KG1 (cell line): ENCODE measurements around the gene KIAA1671.
"Not testable (repeated sequence)": the region's sequence is repeated elsewhere in the genome, so short reads cannot be mapped to it uniquely, and the experiment has no call there.

Source experiments
- DNase-seq: peaks from one replicate; lab custom pipeline; 2025; lab: John Stamatoyannopoulos, UW

KIAA1671 gene

GRCh38 chr22:25201557-25202273 is 249.2 kb downstream of the KIAA1671 start:
- DNase-seq: no peak

DNA sequence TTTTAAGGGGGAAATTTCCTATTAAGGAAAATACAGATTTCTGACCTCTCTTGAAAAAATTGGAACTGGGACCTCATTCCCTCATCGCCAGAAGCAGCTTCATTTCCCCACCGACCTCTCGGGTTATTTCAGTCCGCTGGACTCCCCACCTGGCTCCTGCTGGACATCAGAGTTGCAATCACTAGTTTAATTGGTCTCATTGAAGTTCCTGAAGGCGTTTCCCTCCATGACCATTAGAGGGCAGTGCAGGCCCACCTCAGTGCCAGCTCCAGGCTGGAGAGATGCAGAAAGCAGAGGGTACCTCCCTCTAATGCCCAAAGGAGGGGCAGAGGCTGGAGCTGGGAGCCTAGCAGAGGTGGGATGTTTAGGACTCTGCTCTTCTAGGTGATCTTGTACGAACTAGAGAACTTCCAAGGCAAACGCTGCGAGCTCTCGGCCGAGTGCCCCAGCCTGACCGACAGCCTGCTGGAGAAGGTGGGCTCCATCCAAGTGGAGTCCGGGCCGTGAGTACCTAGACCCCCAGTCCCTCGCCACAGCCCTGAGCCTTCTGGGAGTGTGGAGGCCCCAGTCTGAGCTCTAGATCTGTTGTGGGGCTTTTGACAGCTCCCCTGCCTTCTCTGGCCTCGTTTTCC is 249.9 kb downstream of the KIAA1671 start:
- no peak for DNase-seq

DNA sequence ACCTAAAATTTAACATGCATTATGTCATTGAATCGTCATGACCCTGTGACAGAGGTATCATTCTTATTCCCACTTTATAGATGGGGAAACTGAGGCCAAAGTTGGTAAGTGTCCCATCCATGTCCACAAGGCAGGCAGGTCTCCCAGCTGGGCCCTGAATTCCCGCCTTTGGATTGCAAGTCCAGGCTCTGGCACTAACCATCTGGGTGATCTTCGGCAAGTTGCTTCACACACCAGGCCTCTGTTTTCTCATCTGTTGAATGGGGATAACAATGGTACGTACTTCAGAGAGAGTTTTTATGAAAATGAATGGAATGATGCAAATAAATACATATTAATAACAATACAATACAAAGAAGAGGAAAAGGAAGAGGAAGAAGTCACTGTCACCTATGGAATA is 250.6 kb downstream of the KIAA1671 start:
- no peak for DNase-seq

DNA sequence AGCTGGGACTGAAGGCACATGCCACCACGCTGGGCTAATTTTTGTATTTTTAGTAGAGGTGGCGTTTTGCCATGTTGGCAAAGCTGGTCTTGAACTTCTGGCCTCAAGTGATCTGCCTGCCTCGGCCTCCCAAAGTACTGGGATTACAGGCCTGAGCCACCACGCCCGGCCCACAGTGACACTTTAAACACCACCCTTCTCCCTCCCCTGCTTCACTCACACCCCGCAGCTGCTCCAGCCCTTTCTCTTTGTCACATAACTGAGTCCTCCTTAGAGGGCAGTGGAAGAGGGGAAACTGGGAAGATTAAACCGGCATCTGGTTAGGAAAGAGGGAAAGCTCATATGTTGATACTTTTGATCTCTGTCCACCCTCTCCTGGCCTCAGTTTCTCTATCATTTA is 252.0 kb downstream of the KIAA1671 start:
- DNase-seq: not testable (repeated sequence)

GRCh38 chr22:25205847-25206246 is 253.3 kb downstream of the KIAA1671 start:
- DNase-seq: no peak

DNA sequence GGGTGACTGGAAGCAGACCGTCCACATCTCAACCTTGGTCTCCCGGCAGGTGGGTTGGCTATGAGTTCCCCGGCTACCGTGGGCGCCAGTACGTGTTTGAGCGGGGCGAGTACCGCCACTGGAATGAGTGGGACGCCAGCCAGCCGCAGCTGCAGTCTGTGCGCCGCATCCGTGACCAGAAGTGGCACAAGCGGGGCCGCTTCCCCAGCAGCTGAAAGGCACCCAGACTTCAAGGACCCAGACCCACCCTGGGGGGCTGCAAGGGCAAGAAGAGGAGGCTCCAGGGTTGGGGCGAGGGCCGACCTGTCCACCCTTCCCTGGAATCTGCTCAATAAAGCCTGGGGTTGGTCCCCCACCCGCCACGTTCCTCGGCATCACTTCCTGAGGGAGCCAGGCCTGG is 254.5 kb downstream of the KIAA1671 start:
- DNase-seq: no peak

GRCh38 chr22:25207553-25208157 is 255.1 kb downstream of the KIAA1671 start:
- no peak for DNase-seq

DNA sequence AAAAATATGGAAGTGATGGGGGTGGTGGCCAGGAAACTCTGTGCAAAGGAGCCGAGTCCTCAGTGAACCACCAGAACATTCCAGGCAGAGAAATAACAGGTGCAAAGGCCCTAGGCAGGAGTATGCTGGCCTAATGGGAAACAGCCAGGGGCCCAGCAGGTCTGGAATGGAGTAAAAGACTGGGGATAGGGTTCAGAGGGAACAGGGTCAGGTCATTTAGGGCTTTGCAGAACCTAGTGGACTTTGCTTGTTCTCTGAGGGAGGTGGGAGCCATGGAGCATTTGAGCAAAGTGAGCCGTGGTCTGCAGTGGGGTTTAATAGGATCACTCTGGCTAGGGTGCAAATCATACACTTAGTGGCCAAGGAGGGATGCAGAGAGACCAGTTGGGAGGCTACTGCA is 255.8 kb downstream of the KIAA1671 start:
- DNase-seq: no peak

DNA sequence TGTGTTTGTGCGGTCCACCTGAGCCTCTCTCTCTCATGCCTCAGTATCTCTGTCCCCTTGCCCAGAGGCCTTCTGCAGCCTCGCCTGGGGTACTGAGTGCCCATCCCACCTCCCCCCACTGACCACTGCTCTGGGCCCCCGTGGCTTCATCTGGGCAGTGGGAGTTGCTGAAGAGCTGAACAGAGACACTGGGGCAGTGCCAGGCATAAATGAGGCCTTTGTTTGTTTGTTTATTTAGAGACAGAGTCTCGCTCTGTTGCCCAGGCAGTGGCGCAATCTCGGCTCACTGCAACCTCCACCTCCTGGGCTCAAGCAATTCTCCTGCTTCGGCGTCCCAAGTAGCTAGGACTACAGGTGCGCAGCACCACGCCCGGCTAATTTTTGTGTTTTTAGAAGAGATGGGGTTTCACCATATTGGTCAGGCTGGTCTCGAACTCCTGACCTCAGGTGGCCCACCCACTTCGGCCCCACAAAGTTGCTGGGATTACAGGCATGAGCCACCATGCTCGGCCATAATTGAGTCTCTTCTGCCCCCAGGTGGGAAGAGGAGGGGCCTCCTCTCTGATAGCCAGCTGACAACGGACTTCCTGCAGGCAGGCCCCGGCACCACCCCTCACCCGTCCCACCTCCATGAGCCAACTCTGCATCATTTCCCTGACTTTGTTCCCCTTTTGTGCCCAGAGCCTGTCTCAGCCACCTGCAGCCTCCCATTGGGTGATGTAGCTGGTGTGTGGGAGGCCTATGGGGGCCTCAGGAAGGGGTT is 256.4 kb downstream of the KIAA1671 start:
- DNase-seq: no peak

DNA sequence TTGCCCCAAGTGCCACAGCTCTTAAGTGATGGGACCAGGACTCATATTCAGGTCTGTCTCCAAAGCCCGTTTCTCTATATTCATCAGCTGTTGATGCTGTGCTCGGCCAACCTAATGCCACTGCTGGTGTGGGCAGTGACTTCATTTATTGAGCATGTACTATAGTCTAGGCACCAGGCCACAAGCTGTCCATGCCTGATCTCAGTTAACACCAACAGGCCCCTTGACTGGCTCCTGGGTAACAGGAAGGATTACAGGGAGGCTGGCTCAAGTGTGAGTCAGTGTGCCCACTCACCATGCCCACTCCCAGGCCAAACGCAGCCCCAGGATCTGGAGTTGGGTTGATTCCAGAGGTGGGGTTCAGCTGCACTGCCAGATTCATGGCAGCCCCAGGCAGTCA is 258.3 kb downstream of the KIAA1671 start:
- no peak for DNase-seq

DNA sequence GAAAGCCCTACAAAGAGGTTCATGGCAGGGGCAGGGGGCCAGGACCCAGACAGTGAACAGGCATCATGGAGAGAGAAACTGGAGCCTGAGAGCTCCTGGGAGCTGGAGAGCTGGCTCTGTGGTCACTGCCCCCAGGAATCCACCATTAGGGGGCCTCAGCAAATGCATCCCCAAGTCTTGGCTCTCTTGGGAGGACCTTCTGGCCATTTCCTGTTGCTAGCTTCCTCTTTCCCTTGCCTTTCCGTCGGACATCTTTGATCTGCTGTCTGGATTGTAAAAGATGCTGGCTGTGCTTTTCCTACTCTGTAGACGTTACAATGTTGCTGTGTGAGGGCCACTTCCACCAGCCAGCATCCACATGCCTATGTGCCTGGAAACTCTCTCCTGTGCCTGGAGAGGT is 259.8 kb downstream of the KIAA1671 start:
- DNase-seq: no peak

DNA sequence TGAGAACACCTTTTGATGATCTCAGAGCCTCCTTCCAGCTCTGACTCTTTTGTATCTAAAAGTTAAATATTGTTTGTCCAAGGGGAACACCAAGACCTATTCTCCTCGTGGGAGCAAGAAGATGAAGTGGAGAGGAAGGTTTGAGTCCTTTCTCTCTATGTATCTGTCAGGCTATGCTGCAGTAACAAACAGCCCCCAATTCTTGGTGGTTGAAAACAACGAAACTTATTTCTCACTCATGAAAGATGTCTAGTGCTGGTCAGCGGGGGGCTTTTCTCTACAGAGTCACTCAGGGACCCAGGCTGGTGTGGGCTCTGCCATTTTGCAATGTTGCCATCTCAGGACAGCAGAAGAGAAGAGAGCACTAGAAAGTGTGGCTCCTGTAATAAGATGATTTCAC is 260.7 kb downstream of the KIAA1671 start:
- no peak for DNase-seq

- DNase-seq: no peak
Measured at GRCh38 chr22:25216230-25216629, 263.7 kb downstream of the KIAA1671 start.

DNA sequence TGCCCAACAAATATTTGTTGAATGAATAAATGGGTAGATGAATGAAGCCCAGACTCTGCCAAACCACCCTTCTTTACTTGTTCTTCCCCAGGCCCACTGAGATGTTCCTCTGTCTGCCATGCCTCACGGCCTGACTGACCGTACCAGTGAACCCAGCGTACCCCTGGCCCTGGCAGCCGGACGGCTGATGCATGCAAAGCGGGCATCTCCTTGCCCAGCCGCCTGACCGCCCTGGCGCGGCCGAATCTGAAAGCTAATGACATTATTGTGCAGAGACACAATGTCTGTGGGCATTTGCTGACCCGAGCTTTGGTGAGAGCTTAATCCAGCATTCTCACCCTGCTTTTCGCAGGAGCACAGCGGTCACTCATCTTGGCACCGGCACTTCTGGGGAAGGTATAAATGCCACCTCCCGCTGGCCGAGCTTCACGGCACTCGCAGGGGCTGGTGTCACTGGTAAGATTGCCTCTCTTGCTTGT is 266.7 kb downstream of the KIAA1671 start, which contains the start of gene CRYBB2:
Gene CRYBB2, plus strand, starts transcription at position 429 of the 479 bp plus-strand sequence. CDS start 1,791 bp downstream, outside the sequence.
- no peak for DNase-seq

DNA sequence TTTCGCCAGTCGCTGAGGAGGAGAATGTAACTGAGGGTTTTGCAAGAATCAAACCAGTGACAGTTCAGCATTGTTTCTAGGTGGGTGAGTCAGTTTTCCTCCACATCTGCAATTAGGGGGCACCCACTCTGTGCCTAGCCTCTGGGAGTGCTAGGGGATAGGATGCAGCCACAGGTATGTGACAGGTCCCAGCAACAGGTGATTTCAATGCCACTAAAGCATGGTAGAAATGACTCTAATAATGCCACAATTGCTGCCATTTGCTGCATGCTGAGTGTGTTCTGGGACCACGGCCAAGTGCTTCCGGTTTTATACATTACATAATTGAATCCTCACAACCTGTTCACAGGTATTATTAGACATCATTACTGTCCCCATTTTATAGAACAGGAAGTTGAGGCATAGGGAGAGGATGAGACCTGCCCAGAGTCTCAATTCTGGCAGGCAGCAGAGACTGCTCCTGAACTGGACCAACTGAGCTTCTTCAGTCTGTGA is 267.5 kb downstream of the KIAA1671 start:
- no peak for DNase-seq

DNA sequence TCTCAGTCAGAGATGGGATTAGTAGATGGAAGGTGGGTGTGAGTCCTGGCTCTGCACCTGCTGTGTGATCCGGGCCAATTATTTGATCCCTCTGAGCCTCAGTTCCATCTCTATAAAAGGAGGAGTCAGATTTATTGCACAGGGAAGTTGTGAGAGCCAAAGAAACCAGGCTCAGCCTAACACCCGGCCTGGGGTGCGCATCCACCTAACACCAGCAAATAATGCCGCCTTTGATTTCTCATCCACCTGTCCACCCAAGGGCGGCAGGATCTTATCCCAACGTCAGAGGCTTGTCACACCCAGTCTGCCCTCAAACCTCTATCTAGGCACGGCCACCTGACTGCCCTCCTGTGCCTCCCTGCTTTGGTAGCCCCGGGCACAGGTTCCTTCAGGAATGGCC is 269.3 kb downstream of the KIAA1671 start:
- DNase-seq: no peak

DNA sequence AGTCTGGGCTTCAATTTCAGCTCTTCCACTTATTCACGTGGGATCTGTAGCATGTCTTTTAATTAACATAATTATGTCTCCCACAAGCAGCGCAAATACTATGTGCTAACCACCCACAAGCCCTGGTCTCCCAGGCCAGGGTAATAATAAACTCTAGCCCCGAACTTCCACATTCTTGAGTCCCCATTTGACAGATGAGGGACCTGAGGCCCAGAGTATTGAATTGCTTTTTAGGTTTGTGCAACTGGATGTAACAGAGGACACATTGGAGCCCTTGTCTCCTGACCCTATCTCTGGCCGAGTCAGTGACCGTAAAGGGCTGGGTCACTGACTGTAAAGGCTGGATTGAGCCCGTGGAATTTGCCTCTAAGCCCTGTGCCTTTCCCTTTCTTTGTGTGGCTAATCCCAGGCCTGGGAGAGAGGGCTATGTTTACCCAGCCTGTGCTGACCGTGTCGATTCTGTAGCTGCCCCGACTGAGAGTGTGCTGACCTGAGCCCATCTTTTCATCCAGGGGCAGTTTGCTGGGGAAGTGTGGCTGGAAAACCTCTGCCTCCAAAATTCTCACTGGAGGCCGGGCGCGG is 270.8 kb downstream of the KIAA1671 start:
- no peak for DNase-seq

- DNase-seq: no peak
Measured at GRCh38 chr22:25228822-25229221, 276.3 kb downstream of the KIAA1671 start.

GRCh38 chr22:25230760-25231159 is 278.2 kb downstream of the KIAA1671 start:
- not testable (repeated sequence) for DNase-seq

DNA sequence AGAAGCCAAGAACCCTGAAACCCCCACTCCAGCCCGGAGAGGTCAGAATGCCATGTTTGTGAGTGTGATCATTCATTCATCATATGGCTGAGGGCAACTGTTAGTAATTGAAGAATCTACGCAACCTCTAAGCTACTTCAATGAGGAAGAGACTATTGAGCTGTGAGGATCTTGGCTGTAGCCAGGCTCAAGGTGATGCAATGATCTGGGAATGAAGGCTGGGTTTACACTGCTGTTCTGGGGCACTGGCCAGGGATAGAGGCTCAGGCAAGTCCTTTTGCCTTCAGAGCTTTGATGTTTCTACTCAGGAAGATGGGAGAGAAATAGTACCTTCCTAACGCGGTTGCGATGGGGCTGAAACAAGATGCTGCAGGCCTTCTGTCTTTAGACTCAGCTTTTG is 279.8 kb downstream of the KIAA1671 start:
- DNase-seq: no peak

DNA sequence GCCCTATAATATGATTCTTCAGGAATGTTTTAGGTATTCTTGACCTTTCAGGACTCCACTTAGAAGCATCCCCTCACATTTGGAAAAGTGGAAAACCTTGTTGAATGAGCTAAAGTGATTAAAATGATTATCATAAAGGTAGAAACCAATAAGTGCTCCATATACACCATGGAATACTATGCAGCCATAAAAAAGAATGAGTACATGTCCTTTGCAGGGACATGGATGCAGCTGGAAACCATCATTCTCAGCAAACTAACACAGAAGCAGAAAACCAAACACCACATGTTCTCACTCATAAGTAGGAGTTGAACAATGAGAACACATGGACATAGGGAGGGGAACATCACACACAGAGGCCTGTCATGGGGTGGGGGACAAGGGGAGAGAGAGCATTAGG is 281.2 kb downstream of the KIAA1671 start:
- not testable (repeated sequence) for DNase-seq
